Fibroblast of upper back skin (primary cell): Measurements from ENCODE around the gene SLC5A3.
A peak's percentile ranks its signal among the peaks of the same experiment; 100 is the strongest.

Experiments used
- DNase-seq: peaks from one replicate; pipeline ENCODE4 v3.0.0-alpha.2; 2013

SLC5A3 gene

DNA sequence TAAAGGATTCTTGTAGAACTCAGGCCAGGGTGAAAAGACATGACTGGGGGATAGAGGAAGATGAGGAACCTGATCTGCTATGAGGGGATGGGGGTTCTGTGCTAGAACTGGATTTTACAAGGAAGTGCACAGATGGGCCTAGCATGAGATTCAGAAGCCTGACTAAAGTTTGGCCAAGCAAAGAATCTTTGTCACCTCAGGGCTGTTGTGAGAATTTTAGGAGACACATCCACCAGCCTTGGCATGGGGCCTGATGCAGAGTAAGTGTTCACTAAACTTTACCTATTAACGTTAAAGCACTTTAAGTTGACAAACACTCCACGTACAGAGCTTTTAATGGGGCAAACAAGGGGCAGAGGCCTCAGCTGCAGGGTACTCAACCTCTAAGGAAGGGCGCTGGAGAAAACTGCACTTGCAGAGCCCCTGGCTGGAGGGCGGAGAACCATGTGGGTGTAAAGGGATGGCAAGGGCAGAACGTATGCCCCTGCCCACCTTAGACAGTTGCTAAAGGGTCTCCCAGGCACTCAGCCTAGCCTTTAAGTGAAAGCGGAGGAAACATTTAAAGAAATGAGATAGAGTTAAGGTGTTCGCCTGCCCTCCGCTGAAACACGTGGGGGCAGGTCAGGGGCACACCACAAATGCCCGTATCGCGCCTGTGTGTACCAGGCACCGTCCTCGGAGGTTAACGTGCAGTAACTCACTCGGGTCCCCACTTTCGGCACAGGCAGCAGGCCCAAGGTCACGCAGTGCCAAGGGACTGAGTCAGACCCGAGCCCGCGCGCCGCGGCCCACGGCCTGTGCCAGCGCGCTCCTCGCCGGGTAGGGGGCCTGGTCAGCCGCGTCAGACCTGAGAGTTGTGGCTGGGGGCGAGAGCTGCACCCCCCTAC is 990 bp upstream of the SLC5A3 start:
- DNase-seq, result peak; percentile 18

GRCh38 chr21:34073749-34074282 is 438 bp downstream of the SLC5A3 start:
- peak; percentile 18 for DNase-seq

DNA sequence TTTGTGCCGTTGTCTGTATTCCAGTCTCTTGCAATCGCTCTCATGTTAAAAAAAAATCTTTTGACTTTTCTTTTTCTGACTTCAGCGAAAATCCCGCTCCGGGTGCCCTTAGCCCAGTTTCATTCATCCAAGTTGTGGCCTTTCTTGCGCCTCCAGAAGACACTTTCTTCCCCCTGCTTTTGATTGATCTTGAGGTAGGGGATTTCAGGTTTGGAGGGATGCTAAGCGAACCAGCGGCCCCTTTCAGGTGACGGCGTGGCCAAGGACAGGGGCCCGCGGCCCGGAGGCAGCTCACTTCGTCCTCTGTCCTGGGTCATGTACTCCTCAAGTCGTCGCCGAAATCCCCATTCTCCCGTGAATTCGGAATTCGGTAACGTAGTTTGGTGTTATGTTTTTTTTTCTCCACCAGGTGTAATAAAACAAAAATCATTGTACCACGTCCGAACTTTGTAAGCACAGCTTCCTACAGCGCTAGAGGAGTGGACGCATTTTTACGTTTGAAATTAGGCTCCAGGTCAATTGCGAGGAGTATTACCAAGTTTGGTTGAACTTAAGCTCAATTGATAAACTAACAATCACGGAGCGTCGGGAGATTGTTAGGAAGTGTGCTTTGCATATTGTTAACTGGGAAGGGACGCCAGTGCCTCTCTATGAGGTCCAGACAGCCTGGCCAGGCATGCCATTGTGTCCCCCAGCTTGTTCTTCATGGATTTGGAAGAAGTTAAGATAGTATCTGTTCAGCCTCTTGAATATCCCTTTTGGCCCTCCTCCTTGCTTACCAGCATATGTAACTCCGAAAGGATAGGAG is 1.1 kb downstream of the SLC5A3 start:
- no peak for DNase-seq

- no peak for DNase-seq
These were observed 1.7 kb downstream of the SLC5A3 start for GRCh38 chr21:34075091-34075425.

GRCh38 chr21:34075760-34076660 is 2.6 kb downstream of the SLC5A3 start:
- no peak for DNase-seq

DNA sequence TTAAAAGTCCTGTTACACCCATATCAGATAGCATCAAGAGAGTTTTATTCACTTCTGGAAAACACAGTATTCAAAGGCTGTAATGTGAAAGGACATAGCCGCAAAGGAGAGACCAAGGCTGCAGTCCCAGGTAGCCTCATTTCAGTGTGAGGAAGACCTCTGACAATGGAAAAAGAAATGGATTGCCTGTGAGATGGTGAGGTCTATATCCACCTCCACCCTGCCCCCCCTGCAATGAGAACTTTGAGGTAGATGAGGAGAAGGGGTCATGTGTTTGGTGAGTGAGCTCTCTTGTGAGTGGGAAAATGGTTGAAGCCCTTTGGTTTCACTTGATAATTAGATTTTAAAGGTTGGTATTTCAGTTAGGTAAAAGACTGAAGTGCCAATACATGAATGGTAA is 3.5 kb downstream of the SLC5A3 start:
- no peak for DNase-seq

DNA sequence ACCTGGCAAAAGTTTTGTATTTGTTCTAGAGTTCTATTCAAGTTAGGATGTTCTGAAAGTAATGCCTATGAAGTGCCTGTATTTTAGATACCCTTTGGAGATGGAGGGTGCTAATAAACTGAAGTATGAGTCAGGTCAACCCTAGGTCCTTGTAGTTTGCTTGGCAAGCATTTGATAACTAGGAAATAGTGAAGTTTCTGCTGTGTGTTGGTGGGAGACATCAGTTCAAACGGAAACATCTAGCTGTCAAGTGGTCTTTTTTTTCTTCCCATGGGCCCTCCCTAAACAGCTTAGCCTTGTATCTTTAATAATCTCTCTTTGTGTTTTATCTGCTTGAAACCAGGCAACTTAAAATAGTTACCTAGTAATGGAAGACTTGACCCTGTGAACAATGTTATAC is 4.5 kb downstream of the SLC5A3 start:
- no peak for DNase-seq

DNA sequence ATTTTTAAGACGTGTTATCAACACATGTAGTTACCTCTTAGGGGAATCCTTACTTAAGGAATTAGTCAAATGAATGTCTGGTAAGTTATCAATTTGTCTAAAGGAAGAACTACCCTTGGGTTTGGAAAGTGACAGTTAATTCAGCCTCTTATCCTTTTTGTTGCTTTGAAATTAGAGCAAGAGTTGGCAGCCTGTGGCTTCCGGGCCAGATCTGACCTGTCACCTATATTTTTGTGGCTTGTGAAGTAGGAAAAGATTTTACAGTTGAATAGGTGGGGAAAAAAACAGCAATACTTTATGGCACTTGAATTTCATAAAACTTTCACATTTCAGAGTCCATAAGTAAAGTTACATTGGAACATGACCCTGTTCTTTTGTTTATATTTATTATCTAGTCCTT is 5.5 kb downstream of the SLC5A3 start:
- no peak for DNase-seq

DNA sequence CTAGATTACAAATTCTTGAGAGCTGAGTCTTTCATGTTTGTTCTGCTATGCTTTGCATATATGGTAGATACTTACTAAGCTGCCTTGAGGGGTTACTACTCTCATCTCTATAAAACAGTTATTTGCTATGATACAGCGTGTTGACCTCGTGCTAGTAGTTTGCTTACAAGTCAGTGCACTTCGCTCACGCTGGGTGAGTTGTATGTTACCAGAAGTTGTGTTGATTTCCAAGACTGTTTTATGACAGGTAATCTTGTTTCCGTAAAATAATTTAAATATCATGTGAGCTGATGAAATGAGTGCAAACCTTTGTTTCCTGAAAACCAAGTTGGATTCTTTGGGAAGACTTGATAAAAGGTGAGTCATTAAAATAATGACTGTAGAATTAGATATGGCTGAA is 7.3 kb downstream of the SLC5A3 start:
- DNase-seq, result no peak

DNA sequence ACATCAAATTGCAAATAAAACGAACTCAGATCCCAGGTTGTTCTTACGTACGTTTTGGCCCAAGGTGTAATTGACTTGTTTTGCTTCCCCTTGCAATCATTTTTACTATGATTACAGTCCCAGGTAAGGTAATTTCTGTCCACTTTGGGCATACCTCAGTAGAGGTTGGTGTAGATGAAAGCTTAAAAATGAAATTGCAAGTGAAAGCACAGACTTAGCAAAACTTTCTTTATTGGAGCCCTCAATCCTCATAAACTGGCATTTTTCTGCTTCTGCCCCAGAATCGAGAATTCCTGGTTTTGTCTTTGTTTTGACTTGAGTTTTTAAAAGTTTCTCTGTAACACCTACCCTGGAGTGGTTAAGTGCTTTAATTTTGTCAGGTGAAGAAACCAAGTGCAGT is 9.4 kb downstream of the SLC5A3 start:
- no peak for DNase-seq

- no peak for DNase-seq
These were observed 10.0 kb downstream of the SLC5A3 start for GRCh38 chr21:34083357-34083756.

- no peak for DNase-seq
These were observed 11.8 kb downstream of the SLC5A3 start for GRCh38 chr21:34085129-34085528.

- DNase-seq, result no peak
These were observed 13.5 kb downstream of the SLC5A3 start for GRCh38 chr21:34086887-34087306.

DNA sequence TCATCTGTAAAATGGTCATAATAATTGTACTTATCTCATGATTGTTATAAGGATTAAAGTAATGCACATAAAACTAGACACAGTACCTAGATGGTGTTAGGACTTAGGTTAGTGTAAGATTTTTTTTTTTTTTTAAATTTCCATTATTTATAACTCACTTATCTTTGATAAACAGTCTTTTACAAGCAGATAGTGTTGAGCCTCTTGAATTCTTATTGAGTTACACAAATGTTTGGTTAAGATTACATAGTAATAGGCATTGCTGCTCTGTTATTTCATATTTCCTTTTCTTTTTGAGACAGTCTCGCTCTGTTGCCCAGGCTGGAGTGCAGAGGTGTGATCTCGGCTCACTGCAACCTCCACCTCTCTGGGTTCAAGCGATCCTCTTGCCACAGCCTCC is 15.4 kb downstream of the SLC5A3 start:
- no peak for DNase-seq

DNA sequence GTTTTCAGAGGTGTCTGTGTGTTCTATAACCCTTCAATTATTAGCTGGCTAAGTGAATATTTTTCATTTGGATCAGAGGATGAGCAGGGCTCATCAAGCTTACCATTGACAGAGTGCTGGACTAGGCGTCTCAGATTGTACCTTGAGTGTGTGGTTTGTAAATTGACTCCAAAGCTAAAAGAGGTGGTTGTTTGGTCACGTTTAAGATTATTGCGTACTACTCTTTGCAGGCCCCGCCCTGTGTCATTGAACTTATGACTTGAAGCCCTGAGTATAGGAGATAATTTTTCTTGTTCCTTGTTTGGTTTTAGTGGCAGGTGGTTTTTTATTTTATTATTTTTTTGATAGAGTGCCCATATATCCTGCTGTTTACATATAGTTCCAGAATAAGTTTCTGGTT is 17.7 kb downstream of the SLC5A3 start:
- DNase-seq, result no peak

GRCh38 chr21:34091607-34092006 is 18.2 kb downstream of the SLC5A3 start:
- no peak for DNase-seq

DNA sequence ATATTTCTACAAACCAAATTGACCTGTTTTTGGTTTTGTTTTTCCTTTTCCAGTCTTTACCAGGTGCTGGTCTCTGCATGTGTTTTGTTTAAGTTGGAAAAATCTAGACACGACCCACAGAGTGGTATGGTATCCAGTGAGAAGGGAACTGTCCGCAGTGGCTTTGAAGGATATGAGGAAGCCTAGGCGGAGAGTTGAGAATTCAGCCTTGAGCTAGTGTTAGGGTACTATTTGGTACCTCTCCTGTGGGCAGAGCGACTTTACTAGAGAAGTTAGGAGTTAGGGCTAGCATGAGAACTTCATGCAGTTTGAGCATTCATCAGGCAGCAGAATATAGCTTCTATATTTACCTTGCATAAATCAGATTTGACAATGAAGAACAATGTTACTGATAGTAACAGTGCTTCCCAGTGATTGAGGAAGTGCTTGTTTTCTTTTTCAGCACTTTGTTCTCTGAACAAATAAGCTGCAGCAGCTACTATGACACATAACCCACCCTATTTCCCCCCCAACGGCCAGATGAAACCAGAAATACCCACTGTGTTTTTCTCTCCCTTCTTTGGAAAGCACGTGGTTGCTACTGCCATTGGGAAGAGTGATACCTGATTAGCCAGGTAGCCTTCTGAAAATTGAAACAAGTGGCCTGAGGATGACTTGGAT is 19.0 kb downstream of the SLC5A3 start:
- no peak for DNase-seq

DNA sequence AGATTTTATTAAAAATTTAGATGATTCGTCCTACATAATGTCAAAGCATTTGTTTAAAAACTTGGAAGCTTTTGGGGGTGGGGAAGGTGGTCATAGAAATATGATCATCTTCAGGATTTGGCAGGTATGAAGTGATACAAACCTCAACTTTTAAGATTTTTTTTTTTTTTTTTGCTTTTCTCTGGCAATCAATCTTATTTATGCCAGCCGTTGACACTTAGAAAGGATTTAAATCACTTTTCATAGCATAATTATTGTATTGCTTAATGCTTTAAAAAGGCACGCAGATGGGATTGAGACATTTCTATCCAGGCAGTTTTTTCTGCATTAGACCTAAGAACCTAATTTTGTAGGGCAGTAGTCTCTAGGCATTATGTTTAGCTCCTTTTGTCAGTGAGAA is 19.7 kb downstream of the SLC5A3 start:
- DNase-seq, result no peak

DNA sequence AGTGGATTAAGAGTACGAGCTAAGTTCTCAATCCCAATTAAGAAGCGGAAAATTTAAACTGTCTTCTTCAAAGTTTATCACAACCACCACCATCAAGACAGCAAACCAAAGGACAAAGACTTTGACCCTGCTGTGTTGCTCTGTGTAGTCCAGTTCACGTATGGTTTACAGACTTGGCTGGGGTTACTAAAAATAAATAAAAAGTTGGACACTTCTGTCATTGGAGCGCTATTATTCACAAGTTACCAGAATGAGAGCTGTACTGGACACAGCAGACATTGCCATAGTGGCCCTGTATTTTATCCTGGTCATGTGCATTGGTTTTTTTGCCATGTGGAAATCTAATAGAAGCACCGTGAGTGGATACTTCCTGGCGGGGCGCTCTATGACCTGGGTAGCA is 21.6 kb downstream of the SLC5A3 start:
- DNase-seq, result no peak

GRCh38 chr21:34097442-34097841 is 24.1 kb downstream of the SLC5A3 start:
- DNase-seq, result no peak

GRCh38 chr21:34100337-34100736 is 27.0 kb downstream of the SLC5A3 start:
- DNase-seq, result no peak

- DNase-seq, result no peak
These were observed 27.4 kb downstream of the SLC5A3 start for GRCh38 chr21:34100790-34101189.
